HEK293T (cell line): ENCODE measurements around the gene DNAAF3.
A peak's percentile ranks its signal among the peaks of the same experiment; 100 is the strongest.
"Not testable (repeated sequence)": the region's sequence is repeated elsewhere in the genome, so short reads cannot be mapped to it uniquely, and the experiment has no call there.

Experiments
- CTCF ChIA-PET: fragments of 350-600 bp; formaldehyde crosslinking; extraction: SDS; loops from one replicate; lab custom pipeline; 2021; ENCODE audit warnings: antibody characterized with exemption, inconsistent platforms; lab: Yijun Ruan, JAX
- POLR2A ChIA-PET: fragments of 350-600 bp; formaldehyde crosslinking; extraction: SDS; loops from one replicate; lab custom pipeline; 2020; ENCODE audit warnings: antibody characterized with exemption, inconsistent platforms; lab: Yijun Ruan, JAX
- DNase-seq: peaks from one replicate; pipeline ENCODE4 v3.0.0; 2012; ENCODE audit warnings: mixed read lengths; ENCODE audit errors: extremely low spot score
- ARNT ChIP-seq: fragments of 450-650 bp; IDR thresholded peaks from 2 replicates; pipeline ENCODE4 v1.6.1; 2017; ENCODE audit warnings: mild to moderate bottlenecking
- BHLHE40 ChIP-seq: fragments of 450-650 bp; IDR thresholded peaks from 2 replicates; pipeline ENCODE4 v1.6.1; 2016; ENCODE audit warnings: mild to moderate bottlenecking, moderate library complexity, borderline replicate concordance
- CTBP1 ChIP-seq: fragments of 450-650 bp; IDR thresholded peaks from 2 replicates; pipeline ENCODE4 v1.6.1; 2016; ENCODE audit warnings: borderline replicate concordance
- ELF4 ChIP-seq: fragments of 450-650 bp; IDR thresholded peaks from 2 replicates; pipeline ENCODE4 v1.6.1; 2017; ENCODE audit warnings: antibody characterized with exemption
- FOXA1 ChIP-seq: fragments of 450-650 bp; IDR thresholded peaks from 2 replicates; pipeline ENCODE4 v1.6.1; 2016; ENCODE audit warnings: mild to moderate bottlenecking
- FOXK2 ChIP-seq: fragments of 450-650 bp; IDR thresholded peaks from 2 replicates; pipeline ENCODE4 v1.6.1; 2016; ENCODE audit warnings: mild to moderate bottlenecking
- FOXM1 ChIP-seq: fragments of 450-650 bp; IDR thresholded peaks from 2 replicates; pipeline ENCODE4 v1.6.1; 2017; ENCODE audit warnings: mild to moderate bottlenecking, borderline replicate concordance
- HDGF ChIP-seq: fragments of 450-650 bp; IDR thresholded peaks from 2 replicates; pipeline ENCODE4 v1.6.1; 2017; ENCODE audit warnings: antibody characterized with exemption, borderline replicate concordance
- L3MBTL2 ChIP-seq: fragments of 450-650 bp; conservative IDR thresholded peaks from 2 replicates; pipeline ENCODE4 v1.6.1; 2016; ENCODE audit warnings: mild to moderate bottlenecking
- LEF1 ChIP-seq: fragments of 450-650 bp; IDR thresholded peaks from 2 replicates; pipeline ENCODE4 v1.6.1; 2017; ENCODE audit warnings: mild to moderate bottlenecking, borderline replicate concordance
- NFRKB ChIP-seq: fragments of 450-650 bp; IDR thresholded peaks from 2 replicates; pipeline ENCODE4 v1.6.1; 2016; ENCODE audit warnings: mild to moderate bottlenecking, moderate library complexity
- SP1 ChIP-seq: fragments of 450-650 bp; IDR thresholded peaks from 2 replicates; pipeline ENCODE4 v1.6.1; 2017
- SUZ12 ChIP-seq: fragments of 450-650 bp; IDR thresholded peaks from 2 replicates; pipeline ENCODE4 v1.6.1; 2016; ENCODE audit warnings: mild to moderate bottlenecking
- TARDBP ChIP-seq: fragments of 450-650 bp; IDR thresholded peaks from 2 replicates; pipeline ENCODE4 v1.6.1; 2016
- ZNF384 ChIP-seq: fragments of 450-650 bp; IDR thresholded peaks from 2 replicates; pipeline ENCODE4 v1.6.1; 2016
- TF ChIP-seq, protein P1 (sequence below): fragments of 450-650 bp; IDR thresholded peaks from 2 replicates; pipeline ENCODE4 v1.6.1; 2016

The DNAAF3 gene

DNA sequence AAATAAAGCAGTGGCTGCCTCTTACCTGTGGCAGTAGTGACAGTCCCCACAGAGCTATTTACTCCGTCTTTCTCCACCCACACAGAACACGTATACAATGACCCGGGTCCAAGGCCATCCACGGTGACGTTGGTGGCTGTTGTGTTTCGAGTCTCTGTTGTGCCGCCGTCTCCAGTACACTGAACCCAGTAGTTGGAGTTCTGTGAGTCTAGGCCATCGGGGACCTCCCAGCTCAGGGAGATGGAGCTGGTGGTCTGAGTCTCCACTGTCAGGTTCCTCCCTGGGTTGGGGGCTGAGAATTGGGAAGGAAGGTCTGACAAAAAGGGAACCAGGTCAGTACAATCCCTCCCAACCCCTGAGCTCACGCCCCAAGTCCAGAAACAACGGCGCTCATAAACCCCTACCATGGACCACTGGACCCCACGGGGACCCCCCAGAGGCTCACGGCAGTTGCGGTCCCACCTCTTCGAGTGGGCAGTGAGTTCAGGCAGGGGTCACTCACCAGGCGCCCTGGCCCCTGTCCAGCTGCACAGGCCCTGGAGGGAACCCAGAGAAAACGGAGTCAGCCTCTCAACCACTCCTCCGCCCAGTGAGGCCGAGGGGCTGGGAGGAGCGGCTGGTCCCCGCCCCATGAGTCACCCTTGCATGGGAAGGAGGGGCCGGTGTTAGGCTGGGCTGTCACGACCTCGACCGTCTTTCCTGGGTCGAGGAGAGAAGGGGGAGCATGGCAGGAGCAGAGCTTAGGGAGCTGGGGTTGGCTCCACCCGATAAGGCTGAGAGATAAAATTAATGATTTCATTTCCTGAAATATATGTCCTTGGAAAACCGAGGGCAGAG lies 40.5 kb upstream of the DNAAF3 start:
- ChIA-PET POLR2A (interaction anchor here (0.9 to 1.4 kb wide), 5 partner anchors 10 to 60 kb away, joined by 3 to 4 read pairs (median 3); partner anchors contain the start of gene PPP6R1), CTCF (no interaction called here)
- peak; percentile 77 for DNase-seq
- TF ChIP-seq FOXK2 (no peak), LEF1 (no peak), TARDBP (no peak), ELF4 (no peak), NFRKB (no peak), HDGF (no peak), SP1 (no peak), FOXA1 (no peak), CTBP1 (no peak), L3MBTL2 (no peak), BHLHE40 (no peak), FOXM1 (no peak), SUZ12 (no peak), ZNF384 (no peak), ARNT (no peak)
- TF ChIP-seq, protein P1, sequence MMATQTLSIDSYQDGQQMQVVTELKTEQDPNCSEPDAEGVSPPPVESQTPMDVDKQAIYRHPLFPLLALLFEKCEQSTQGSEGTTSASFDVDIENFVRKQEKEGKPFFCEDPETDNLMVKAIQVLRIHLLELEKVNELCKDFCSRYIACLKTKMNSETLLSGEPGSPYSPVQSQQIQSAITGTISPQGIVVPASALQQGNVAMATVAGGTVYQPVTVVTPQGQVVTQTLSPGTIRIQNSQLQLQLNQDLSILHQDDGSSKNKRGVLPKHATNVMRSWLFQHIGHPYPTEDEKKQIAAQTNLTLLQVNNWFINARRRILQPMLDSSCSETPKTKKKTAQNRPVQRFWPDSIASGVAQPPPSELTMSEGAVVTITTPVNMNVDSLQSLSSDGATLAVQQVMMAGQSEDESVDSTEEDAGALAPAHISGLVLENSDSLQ = no peak

GRCh38 chr19:55202199-55202598 lies 35.8 kb upstream of the DNAAF3 start:
- DNase-seq, CTCF ChIA-PET: not testable (repeated sequence)
- POLR2A ChIA-PET = interaction anchor here (1.3 kb wide), 1 partner anchor 57 kb away, joined by 7 read pairs; the partner anchor contains the start of gene PPP6R1

DNA sequence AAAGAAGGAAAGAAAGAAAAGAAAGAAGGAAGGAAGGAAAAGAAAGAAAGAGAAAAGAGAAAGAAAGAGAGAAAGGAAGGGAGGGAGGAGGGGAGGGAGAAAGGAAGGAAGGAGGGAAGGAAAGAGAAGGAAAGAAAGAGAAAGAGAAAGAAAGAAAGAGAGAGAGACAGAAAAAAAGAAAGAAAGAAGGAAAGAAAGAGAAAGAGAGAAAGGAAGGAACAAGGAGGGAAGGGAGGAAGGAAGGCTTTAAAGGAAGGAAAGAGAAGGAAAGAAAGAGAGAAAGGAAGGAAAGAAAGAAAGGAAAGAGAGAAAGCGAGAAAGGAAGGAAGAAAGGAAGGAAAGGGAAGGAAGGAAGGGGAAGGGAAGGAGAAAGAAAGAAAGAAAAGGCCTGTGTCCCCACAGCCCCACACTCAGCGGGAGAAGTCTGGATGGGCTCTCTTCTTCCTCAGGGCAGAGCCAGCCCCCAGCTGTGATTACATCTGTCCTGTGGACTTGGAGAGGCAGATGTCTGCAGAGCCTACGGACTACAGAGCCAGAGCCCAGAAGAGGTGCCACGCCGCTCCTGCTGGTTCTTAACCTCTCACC lies 33.3 kb upstream of the DNAAF3 start:
- DNase-seq = no peak
- ChIA-PET POLR2A (interaction anchor here (1.1 kb wide), 1 partner anchor 10 kb away, joined by 3 read pairs; no protein-coding TSS in a partner anchor), CTCF (no interaction called here)
- no peak for TF ChIP-seq SUZ12
- TF ChIP-seq, protein P1 = no peak
- TF ChIP-seq FOXA1 = no peak
- no peak for TF ChIP-seq TARDBP
- TF ChIP-seq NFRKB = no peak
- TF ChIP-seq SP1 = no peak
- no peak for TF ChIP-seq FOXK2
- no peak for TF ChIP-seq CTBP1
- TF ChIP-seq HDGF = no peak
- TF ChIP-seq L3MBTL2 = no peak
- no peak for TF ChIP-seq ZNF384
- no peak for TF ChIP-seq ARNT

DNA sequence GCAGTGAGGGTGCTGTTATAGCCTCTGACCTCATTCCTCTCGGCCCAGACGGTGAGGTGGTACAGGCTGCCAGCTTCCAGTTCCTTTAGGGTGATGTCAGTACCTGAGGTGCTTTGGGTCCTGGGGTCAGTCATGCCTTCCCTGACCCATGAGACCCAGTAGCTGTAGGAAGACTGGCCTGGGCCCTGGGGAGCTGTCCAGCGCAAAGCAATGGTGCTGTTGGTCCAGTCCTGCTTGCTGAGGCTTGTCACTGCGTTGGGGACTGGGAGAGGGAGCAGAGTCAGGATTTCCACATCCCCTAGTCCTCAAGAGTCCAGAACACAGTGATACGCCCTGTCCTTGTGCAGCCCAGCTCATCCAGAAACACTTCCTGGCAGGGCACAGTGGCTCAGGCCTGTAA lies 32.2 kb upstream of the DNAAF3 start:
- POLR2A ChIA-PET = interaction anchor here (1.1 to 1.2 kb wide), 2 partner anchors 9 to 18 kb away, joined by 3 read pairs; no protein-coding TSS in a partner anchor
- no peak for DNase-seq
- TF ChIP-seq FOXM1 (no peak), ARNT (no peak), FOXK2 (no peak), ELF4 (no peak)
- CTCF ChIA-PET = no interaction called here

DNA sequence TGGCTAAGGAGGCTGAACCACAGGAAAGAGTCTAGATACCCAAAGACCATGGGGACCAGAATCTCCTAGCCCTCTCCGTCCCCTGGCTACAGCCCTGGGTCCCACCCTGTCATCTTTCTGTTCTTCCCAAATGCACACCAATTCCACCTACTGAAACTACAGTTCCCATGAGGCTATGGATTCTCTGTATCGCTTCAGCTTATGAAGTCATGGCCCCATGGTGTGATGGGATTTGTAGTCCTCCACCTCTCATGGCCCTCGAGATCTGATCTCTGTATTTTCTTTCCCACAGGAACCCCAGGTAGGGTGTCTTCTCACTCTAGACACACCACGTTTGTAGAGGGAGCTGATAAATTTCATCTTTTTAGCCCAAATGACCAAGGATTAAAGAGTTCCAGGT lies 31.1 kb upstream of the DNAAF3 start:
- ChIA-PET POLR2A (interaction anchor here (1.1 to 1.2 kb wide), 2 partner anchors 9 to 19 kb away, joined by 3 read pairs; no protein-coding TSS in a partner anchor), CTCF (no interaction called here)
- DNase-seq = peak; percentile 59
- TF ChIP-seq SUZ12 (peak; percentile 91), FOXA1 (no peak), SP1 (no peak), L3MBTL2 (peak; percentile 63), FOXM1 (no peak)

DNA sequence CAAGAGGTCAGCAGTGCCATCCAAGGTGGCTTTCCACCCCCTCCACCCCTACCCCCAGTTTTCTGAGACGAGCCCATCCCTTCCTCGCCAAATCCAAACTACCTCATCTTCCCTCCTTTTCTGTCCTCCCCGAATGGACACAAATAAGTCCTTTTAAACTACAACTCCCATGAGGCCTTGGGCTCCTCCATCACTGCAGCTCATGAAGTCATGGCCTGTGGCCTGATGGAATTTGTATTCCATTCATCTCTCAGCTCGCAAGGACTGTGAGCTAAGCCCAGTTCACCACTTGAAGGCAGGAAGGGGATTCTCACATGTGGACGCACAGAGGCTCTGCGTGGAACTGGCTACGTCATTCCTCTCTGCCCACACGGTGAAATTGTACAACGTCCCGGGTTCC lies 30.4 kb upstream of the DNAAF3 start:
- ChIA-PET CTCF (no interaction called here), POLR2A (interaction anchor here (1.1 kb wide), 1 partner anchor 10 kb away, joined by 3 read pairs; no protein-coding TSS in a partner anchor)
- DNase-seq = no peak
- TF ChIP-seq TARDBP = no peak
- TF ChIP-seq SP1 = no peak
- TF ChIP-seq, protein P1 = no peak
- no peak for TF ChIP-seq BHLHE40
- TF ChIP-seq SUZ12 = 0 out of 2 replicates have a peak, but pooled peaks have one; percentile 53
- TF ChIP-seq LEF1 = no peak
- TF ChIP-seq L3MBTL2 = no peak
- TF ChIP-seq ARNT = no peak
